Mononuclear cell (primary cell): ENCODE results near the gene CRTC2. TPM values are rescaled to one million over a fixed set of nuclear protein-coding genes. Genes with fewer than 3 reads are reported as not detected.

ENCODE experiments used
- H3K27me3 ChIP-seq: 2 replicates; pipeline ENCODE4 v1.6.0; 2011; ENCODE audit warnings: low read length, control low read depth; ENCODE audit not compliant: insufficient read depth
- H3K4me1 ChIP-seq: 2 replicates; pipeline ENCODE4 v1.5.1; 2011; ENCODE audit warnings: mild to moderate bottlenecking, low read length, control low read depth; ENCODE audit not compliant: insufficient read depth
- H3K4me3 ChIP-seq: 2 replicates; pipeline ENCODE4 v1.5.1; 2011; ENCODE audit warnings: mild to moderate bottlenecking, low read length, moderate library complexity
- H3K9me3 ChIP-seq: 2 replicates; pipeline ENCODE4 v1.5.1; 2011; ENCODE audit warnings: low read depth, mild to moderate bottlenecking, control low read depth, low read length
- total RNA-seq: library from RNA; depleted of rRNA; stranded (reverse); fragments of >200 nt; gene quantifications from one replicate; pipeline ENCODE4 v1.2.3, GENCODE V29; 2012

The CRTC2 gene
- total RNA-seq, 1 donor: 31.2 TPM

DNA sequence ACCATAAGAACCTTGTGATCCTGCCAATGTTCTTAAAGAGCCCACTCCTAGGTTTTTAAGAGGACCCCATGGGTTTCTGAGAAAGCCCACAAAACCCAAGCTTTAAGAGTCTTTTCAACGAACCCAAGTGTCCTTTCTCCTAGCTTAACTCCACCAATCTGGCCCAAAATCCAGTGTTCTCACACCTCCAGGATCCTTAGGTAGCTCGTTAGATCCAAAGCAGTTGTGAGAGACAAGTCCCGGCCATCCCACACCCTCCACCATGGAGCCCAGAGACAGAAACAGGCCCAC is 13.6 kb downstream of the CRTC2 start:
- Histone ChIP-seq H3K4me1 (peaks cover 52% of the 10 kb centered on the region), H3K9me3 (no peaks in the 10 kb centered on the region), H3K4me3 (peak overlapping the region; percentile 58), H3K27me3 (no peaks in the 10 kb centered on the region)

DNA sequence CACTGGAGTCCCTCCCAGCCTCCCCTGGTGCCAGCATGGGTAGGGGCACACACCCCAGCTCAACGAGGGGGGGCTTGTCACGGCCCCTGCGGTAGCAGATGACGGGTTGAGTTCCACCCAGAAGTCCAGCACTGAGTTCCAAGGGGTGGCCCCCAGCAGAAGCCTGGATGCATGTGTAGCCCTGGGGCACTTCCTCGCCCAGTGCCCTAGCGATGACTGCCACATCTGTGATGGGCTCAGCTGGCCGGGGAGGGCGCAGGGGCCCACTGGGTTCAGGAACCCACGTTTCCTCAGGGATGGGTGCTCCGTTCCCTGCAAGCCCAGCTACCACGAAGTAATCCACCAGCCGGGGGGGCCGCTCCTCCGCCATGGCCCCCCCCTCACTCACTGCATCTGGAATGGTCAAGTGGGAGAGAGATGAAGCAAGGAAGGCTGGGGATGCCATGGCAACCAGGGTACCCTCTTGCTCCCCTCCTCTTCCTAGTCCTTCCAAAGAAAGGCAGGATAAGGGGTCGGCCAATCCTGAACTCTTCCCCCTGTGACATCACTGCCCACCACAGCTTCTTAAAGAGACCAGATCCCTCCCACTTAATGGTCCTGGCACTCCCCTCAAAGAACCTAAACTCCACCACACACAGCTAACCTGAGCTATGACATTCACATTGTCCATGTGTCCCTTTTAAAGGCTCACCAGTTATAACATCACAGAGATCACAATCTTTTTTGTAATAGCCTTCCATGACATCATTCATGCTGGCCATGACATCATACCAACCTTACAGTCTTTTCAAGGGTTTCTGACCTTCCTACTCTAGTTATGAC is 14.2 kb downstream of the CRTC2 start:
- Histone ChIP-seq H3K4me1 (peaks cover 52% of the 10 kb centered on the region), H3K9me3 (no peaks in the 10 kb centered on the region), H3K4me3 (peak overlapping the region; percentile 58), H3K27me3 (no peaks in the 10 kb centered on the region)

DNA sequence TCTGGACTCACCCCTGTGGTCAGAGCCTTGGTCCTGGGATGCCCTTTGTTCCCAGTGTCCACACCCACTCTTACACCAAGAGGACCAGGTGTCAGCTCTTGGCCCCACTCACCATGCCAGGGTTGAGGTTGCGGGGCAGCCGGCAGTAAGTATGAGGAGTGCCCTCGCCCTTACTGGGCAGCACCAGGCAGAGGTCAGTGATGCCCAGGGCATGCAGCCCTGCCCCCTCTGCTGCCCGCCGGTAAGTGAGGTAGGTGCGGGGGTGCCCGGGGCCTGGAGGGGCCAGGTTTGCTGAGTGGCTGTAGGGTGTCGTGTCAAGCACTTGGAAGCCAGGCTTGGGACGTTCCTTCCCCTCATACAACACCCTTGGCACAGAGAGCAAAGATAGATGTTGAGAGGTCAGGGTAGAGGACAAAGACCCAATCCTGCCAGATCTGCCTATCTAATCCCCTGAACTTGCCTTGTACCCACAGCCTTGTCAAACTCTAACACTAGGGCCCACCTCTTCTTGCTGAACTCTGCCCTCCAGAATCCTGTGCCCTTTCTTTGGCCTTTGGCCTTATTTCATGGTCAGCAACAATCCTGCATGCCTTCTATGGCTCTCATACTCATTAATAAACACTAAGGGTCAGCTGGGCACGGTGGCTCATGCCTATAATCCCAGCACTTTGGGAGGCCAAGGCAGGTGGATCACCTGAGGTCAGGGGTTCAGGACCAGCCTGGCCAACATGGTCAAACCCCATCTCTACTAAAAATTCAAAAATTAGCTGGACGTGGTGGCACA is 15.5 kb downstream of the CRTC2 start:
- Histone ChIP-seq H3K4me3 (no peak overlapping the region), H3K27me3 (no peaks in the 10 kb centered on the region), H3K4me1 (peaks cover 50% of the 10 kb centered on the region), H3K9me3 (no peaks in the 10 kb centered on the region)

DNA sequence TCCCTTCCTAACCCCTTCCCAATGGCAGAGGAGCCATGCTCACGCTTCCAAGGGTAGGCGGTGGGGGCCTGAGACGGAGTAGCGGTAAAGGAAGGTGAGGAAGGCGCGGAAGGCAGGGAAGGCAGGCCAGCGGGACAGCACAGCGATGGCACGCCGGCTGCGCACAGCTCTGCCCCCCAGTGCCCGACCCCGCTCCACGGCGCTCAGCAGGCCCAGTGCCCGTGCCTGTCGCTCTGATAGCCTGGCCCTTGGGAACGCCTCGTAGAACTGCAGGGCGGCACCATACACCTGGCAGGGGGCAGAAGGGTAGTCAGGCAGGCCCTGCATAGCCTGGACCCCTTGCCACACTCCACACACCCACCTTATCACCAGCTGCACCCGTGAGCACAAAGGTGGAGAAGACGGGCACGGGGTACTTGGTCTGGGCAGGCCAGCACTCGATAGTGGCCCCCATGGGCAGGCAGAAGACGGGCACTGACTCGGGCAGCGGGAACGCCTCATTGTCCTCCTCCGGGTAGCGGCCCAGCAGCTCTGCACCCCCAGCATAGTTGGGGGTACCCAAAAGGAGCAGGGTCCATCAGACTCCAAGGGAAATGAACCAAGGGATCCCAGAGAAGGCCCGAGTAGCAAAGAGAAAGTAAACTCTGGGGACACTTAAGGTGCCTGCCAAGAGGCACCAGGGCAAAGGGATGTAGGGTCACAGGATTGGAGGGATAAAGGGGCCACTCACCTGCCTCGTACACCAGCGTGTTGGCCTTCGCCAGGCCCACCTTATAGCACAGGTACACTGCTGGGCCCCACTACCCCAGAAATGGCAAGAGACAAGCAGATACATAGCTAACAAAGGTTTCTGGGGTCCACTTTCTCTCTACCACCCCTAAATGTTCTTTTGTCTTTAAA is 16.3 kb downstream of the CRTC2 start:
- Histone ChIP-seq H3K9me3 (no peaks in the 10 kb centered on the region), H3K4me1 (peaks cover 41% of the 10 kb centered on the region), H3K4me3 (no peak overlapping the region), H3K27me3 (no peaks in the 10 kb centered on the region)

DNA sequence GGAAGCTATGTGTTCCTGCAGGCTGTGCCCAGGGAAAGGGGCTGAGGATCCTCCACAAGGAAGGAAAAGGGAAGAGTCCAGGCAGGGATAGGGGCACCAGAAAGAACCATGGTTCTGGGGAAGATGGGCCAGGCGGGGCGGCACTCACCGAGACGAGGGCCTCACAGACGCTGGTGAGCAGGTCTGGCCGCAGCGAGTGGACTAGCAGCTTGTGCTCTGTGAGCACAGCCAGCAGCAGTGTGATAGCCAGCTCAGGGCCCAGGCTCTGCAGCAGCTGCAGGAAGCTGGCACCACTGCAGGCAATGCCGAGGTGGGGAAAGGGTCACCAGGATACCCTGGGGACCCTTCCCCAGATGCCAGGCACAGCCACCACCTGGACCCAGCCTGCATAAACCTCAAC is 17.7 kb downstream of the CRTC2 start:
- Histone ChIP-seq H3K4me3 (no peak overlapping the region), H3K4me1 (peaks cover 35% of the 10 kb centered on the region), H3K9me3 (no peaks in the 10 kb centered on the region), H3K27me3 (no peaks in the 10 kb centered on the region)

DNA sequence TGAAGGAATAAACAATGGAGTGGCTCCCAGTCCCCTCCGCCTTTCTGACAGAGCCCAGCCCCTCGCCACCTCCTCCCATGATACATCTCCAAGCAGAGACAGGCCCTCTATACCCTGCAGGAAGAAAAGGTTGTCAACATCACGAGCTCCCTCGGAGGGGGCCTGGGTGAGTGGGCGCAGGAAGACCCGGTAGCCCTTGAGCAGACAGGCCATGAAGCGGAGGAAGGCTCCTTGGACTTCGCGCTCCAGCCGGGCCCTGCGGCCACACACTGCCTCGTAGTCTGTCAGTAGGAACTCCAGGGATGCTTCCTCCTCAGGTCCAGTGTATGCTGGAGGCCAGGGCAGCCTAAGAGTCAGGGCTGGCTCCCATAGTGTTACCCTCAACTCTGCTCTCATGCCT is 18.9 kb downstream of the CRTC2 start:
- H3K4me3 ChIP-seq: no peak overlapping the region
- H3K9me3 ChIP-seq: no peaks in the 10 kb centered on the region
- no peaks in the 10 kb centered on the region for H3K27me3 ChIP-seq
- peaks cover 31% of the 10 kb centered on the region for H3K4me1 ChIP-seq

DNA sequence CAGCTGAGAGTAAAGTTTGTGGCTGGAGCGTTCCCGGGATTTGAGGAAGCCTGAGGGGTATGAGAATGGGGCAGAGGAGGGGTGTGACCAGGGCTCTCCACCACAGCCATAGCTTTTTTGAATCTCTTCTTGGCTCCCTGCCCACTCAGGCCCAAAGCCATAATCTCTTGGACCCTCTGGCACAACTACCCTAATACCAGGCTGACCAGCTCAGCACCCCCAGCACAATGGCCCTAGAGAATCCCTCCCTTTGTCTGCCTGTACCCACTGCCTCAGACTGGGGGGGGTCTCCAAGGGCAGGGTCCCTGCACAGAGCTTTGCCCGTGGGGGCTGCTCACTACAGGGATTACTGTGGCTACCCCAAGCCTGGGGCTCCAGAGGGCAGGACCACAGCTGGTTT is 19.4 kb downstream of the CRTC2 start:
- Histone ChIP-seq H3K4me1 (peaks cover 26% of the 10 kb centered on the region), H3K4me3 (no peak overlapping the region), H3K27me3 (no peaks in the 10 kb centered on the region), H3K9me3 (no peaks in the 10 kb centered on the region)

DNA sequence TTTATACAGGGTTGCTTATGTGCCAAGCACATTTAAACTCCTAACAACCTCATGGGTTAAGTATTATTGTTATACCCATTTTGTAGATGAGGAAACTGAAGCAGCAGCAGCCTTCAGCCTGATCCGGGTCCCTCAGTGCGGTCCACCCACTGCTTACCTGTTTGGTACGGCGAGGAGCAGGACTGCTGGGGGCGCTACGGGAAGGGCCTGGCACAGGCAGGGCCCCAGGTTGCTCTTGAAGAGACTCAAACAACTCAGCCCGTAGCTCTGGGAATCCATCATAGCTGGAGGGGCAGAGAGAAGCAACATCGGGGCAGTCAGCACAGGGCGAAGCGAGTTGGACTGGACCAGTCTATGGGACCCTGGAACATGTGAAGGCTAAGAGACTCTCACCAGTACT is 21.1 kb downstream of the CRTC2 start:
- Histone ChIP-seq H3K4me3 (no peak overlapping the region), H3K4me1 (peaks cover 10% of the 10 kb centered on the region), H3K27me3 (no peaks in the 10 kb centered on the region), H3K9me3 (no peaks in the 10 kb centered on the region)

DNA sequence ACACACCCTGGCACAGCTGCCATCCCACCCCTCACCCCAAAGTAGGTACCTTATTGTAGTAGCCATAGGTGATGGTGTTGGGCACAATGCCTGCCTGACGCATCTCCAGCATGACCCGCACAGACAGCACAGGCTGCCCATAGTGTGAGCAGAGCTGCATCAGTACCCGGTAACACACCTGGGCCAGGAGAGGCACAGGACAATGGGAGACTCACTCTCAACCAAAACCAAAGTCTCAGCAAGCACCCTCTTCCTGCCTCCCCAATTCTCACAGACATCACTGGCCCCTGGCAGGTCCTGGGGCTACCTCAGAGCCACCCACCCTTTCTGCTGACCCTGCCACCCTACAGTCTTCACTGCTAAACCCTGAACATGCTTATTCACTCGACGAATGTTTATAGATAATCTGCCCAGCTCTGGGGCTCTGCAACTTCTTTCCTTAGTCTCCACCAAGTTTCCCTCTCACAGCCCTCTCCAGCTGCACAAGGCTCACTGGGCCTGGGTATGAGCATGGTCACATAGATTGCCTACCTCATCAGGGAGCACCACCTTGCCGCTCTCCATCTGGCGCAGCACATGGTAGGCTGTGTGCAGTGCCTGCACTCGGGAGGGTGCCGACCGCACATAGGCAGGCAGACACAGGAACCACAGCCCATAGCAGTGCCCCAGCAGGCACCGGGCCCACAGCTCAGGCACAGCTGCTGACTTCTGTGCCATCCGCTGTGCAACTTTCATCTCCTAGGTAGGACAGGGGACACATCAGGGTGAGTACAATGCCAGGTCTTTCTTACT is 22.2 kb downstream of the CRTC2 start:
- Histone ChIP-seq H3K4me3 (no peak overlapping the region), H3K27me3 (no peaks in the 10 kb centered on the region), H3K9me3 (no peaks in the 10 kb centered on the region), H3K4me1 (no peaks in the 10 kb centered on the region)

DNA sequence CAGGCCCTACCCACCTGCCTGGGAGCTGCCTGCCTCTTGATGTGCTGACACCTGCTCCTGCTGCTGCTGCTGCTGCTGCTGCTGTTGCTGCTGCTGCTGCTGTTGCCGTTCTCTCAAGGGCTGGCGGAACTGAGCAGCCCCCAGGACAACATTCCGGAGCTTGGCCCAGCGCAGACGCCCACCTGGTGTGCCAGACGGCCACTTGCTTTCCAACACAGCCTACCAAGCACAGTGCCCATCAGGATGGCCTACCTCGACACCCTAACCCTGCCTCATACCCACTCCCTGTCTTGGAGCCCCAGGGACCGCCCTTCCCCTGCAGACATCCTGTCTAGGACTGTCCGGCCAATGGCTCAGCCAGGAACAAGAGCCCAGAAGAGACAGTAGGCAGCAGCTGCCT is 23.7 kb downstream of the CRTC2 start:
- H3K4me3 ChIP-seq: no peak overlapping the region
- H3K9me3 ChIP-seq: no peaks in the 10 kb centered on the region
- no peaks in the 10 kb centered on the region for H3K27me3 ChIP-seq
- H3K4me1 ChIP-seq: no peaks in the 10 kb centered on the region

DNA sequence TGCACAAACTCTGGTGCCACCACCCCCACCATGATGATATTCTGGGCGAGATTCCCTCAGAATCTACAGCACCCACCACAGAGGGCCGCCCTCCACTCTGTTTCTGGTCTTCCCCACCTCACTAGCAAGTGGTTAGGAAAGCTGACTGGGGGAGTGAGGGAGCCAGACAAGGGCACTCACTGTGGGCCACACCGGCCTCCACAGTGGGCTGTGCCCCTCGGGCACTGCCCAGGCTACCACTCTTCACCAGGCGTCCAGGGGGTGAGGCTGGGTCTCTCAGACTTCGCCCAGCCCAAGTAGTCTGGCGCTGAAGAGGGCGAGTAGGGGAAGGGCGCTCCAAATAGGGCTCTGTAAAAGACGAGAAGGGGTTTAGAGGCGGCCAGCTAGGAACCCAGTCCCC is 24.5 kb downstream of the CRTC2 start:
- Histone ChIP-seq H3K4me3 (no peak overlapping the region), H3K9me3 (no peaks in the 10 kb centered on the region), H3K27me3 (no peaks in the 10 kb centered on the region), H3K4me1 (no peaks in the 10 kb centered on the region)

DNA sequence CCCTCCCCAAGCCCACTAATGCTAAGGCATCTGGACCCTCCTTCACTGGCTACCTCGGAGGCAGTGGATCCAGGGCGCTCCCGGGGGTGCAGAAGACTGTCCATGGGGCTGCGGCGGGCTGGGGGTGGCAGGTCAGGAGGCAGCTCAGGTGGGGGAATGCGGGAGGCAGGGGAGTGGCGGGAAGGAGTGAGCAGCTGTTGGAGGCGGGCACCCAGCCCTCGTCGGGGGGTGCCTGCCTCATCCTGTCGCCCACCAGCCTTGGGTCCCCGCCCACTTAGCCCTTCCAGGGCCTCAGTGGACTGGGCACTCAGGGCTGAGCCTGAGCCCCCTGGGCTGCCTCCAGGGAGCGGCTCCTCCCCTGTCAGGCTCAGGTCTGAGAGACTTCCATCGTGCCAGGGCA is 25.0 kb downstream of the CRTC2 start:
- Histone ChIP-seq H3K27me3 (no peaks in the 10 kb centered on the region), H3K4me3 (no peak overlapping the region), H3K9me3 (no peaks in the 10 kb centered on the region), H3K4me1 (no peaks in the 10 kb centered on the region)

DNA sequence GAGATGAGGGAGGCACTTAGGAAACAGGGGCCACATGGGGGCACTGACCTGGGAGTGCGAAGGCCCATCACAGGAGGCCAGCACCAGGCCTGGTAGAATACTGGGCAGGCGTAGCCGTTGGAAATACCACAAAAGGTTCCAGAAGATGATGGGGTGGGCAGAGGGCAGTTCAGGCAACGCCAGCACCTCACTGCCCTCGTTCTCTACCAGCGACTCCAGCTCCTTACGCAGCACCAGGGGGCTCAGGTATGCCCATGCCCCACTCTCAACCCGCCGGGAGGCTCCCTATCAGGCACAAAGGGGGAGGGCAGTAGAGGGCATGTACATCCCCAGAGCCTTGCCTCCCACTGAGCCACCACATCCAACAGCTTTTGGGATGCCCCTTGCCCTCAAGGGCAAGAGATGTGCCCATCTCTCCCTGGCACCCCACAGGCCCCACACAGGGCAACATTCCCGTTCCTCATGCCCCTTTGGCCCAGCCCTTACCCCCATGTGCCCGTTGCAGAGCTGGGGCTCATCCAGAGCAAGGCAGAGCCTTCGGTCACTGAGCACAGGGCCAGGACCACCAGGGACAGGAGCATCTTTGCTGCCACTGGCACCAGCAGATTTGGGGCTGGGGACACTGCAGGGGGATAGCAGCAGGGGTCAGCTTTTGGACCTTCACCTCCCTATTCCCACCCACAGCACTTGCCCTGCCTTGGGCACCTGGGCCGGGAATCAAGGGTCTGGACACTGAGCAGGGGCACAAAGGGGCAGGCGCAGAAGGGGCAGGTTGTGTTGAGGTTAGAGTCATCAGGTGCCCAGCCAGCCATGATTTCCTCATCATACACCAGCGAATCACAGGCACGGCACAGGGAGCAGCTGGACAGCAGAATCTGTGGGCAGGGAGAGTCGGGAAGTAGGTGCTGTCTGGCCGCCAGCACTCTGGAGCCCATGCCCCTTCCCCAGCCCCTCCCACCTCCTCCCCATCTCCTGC is 26.0 kb downstream of the CRTC2 start:
- H3K4me1 ChIP-seq: no peaks in the 10 kb centered on the region

More for the DNA sequence above, 26.0 kb downstream of the CRTC2 start:
- H3K9me3 ChIP-seq: no peaks in the 10 kb centered on the region
- H3K27me3 ChIP-seq: no peaks in the 10 kb centered on the region
- H3K4me3 ChIP-seq: no peak overlapping the region
